Coronary artery (tissue), 2 donors: ENCODE data around the gene TASOR2.

Experiments used
- DNase-seq: peaks from one replicate; pipeline ENCODE4 v3.0.0-alpha.2; 2017; ENCODE audit warnings: low spot score
- H3K27ac ChIP-seq, 2 donors: fragments of 200-600 bp; sonication (generic); one replicate each; pipeline ENCODE4 v1.5.1; 2016 to 2019
- H3K4me3 ChIP-seq: fragments of 200-600 bp; sonication (generic); 2 replicates; pipeline ENCODE4 v1.5.1; 2016; ENCODE audit warnings: mild to moderate bottlenecking, moderate library complexity
- TF ChIP-seq, protein P1 (sequence below): fragments of 200-600 bp; sonication (generic); IDR thresholded peaks from one replicate; pipeline ENCODE4 v1.5.1; 2019; ENCODE audit warnings: antibody characterized with exemption

Gene TASOR2

GRCh38 chr10:5663692-5664427, 20.8 kb upstream of the TASOR2 start:
- DNase-seq, result no peak
- Histone ChIP-seq H3K4me3 (peak overlapping the region; percentile 9), H3K27ac (peak overlapping the region in 1 of 2 donors; percentile 7)
- TF ChIP-seq, protein P1, sequence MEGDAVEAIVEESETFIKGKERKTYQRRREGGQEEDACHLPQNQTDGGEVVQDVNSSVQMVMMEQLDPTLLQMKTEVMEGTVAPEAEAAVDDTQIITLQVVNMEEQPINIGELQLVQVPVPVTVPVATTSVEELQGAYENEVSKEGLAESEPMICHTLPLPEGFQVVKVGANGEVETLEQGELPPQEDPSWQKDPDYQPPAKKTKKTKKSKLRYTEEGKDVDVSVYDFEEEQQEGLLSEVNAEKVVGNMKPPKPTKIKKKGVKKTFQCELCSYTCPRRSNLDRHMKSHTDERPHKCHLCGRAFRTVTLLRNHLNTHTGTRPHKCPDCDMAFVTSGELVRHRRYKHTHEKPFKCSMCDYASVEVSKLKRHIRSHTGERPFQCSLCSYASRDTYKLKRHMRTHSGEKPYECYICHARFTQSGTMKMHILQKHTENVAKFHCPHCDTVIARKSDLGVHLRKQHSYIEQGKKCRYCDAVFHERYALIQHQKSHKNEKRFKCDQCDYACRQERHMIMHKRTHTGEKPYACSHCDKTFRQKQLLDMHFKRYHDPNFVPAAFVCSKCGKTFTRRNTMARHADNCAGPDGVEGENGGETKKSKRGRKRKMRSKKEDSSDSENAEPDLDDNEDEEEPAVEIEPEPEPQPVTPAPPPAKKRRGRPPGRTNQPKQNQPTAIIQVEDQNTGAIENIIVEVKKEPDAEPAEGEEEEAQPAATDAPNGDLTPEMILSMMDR, result no peak

GRCh38 chr10:5665373-5666007, 19.1 kb upstream of the TASOR2 start:
- TF ChIP-seq, protein P1, result no peak
- no peak for DNase-seq
- H3K27ac ChIP-seq, result peak overlapping the region; percentile 90 to 92
- peak overlapping the region; percentile 99 for H3K4me3 ChIP-seq

- DNase-seq, result no peak
- TF ChIP-seq, protein P1, result no peak
- H3K4me3 ChIP-seq, result peak within 1 kb of the TSS; percentile 99
- H3K27ac ChIP-seq, result peak within 1 kb of the TSS; percentile 90 to 92
These were observed 18.4 kb upstream of the TASOR2 start, which contains the start of gene ASB13 for GRCh38 chr10:5666008-5666840. ASB13 (minus strand) TSS chr10:5666595; CDS start chr10:5666551, 44 bp downstream.

DNA sequence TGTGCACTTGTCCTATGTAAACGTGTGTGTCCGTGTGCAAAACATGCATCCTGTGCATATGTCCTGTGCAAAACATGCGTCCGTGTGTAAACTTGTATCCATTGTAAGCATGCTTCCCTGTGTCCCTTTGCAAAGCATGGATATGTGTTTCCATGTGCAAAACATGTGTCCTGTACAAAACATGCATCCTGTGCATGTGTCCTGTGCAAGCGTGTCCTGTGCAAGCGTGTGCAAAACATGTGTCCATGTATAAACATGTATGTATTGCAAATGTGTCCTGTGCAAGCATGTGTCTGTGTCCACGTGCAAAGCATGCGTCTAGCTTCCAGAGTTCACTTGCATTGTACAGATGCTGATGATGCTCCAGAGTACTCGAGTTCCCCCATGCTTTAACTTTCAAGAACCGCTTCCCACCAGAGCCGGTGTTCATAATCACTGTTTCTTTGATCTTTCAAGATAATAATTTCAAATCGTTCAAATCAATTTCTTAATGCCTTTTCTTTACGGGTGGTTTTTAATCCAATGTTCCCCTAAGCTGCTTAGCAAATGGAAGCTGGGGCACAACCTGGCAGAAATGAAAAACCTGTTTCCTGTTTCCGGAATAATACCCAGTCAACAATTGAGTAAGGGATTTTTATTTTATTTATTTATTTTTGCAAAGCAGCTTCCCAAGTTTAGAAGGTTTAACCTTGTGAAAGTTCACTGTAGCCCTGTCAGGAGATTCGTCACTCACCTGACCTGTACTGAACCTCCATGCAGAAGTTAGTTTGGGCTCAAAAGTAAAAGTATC, 17.6 kb upstream of the TASOR2 start:
- TF ChIP-seq, protein P1, result no peak
- no peak for DNase-seq
- H3K27ac ChIP-seq, result peak overlapping the region in 1 of 2 donors; percentile 90
- H3K4me3 ChIP-seq, result peak overlapping the region; percentile 99

DNA sequence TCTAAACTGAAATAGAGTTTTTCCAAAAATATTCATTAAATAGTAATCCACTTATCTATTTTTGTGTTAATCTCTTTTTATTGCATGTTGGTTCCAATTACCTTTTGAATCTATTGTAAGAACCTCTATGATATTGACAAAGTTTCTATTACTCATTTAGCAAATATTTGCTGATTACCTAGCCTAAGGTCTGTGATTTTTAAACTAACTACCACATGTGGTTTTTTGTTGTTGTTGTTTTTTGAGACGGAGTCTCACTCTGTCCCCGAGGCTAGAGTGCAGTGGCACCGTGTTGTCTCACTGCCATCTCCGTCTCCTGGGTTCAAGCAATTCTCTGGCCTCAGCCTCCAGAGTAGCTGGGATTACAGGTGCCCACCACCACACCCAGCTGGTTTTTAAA, 16.2 kb upstream of the TASOR2 start:
- TF ChIP-seq, protein P1, result no peak
- no peak overlapping the region for H3K27ac ChIP-seq
- H3K4me3 ChIP-seq, result no peak overlapping the region
- no peak for DNase-seq

GRCh38 chr10:5669604-5670003, 15.0 kb upstream of the TASOR2 start:
- DNase-seq, result no peak
- TF ChIP-seq, protein P1, result no peak
- Histone ChIP-seq H3K27ac (no peak overlapping the region), H3K4me3 (no peak overlapping the region)
